H9 (cell line): ENCODE measurements around the gene BASP1. TPM values are rescaled to one million over a fixed set of nuclear protein-coding genes. Genes with fewer than 3 reads are reported as not detected.

Experiments
- DNase-seq: peaks from one replicate; pipeline ENCODE4 v3.0.0-alpha.2; 2017
- H2AFZ ChIP-seq: one replicate; pipeline ENCODE4 v1.6.1; 2013; ENCODE audit warnings: mild to moderate bottlenecking, low read length, control low read depth, moderate library complexity
- H2AK5ac ChIP-seq: 2 replicates; pipeline ENCODE4 v1.6.1; 2013; ENCODE audit warnings: low read length, control low read depth, mixed read lengths; ENCODE audit not compliant: insufficient read length
- H2BK120ac ChIP-seq: one replicate; pipeline ENCODE4 v1.6.1; 2013; ENCODE audit warnings: low read depth, mild to moderate bottlenecking, low read length, control low read depth, inconsistent platforms; ENCODE audit not compliant: poor library complexity, severe bottlenecking
- H2BK12ac ChIP-seq: 2 replicates; pipeline ENCODE4 v1.6.1; 2013; ENCODE audit warnings: low read length, control low read depth, mixed read lengths, low read depth; ENCODE audit not compliant: insufficient read length
- H2BK15ac ChIP-seq: 2 replicates; pipeline ENCODE4 v1.6.1; 2013; ENCODE audit warnings: low read depth, low read length, control low read depth
- H2BK20ac ChIP-seq: one replicate; pipeline ENCODE4 v1.6.1; 2013; ENCODE audit warnings: low read depth, mild to moderate bottlenecking, low read length, control low read depth, inconsistent platforms; ENCODE audit not compliant: poor library complexity, severe bottlenecking
- H2BK5ac ChIP-seq: 2 replicates; pipeline ENCODE4 v1.6.1; 2013; ENCODE audit warnings: low read length, control low read depth, mixed read lengths; ENCODE audit not compliant: insufficient read length
- H3K14ac ChIP-seq: 2 replicates; pipeline ENCODE4 v1.6.1; 2013; ENCODE audit warnings: low read length, control low read depth; ENCODE audit not compliant: insufficient read depth
- H3K18ac ChIP-seq: 2 replicates; pipeline ENCODE4 v1.6.1; 2013; ENCODE audit warnings: low read depth, mild to moderate bottlenecking, mixed read lengths, low read length, control low read depth; ENCODE audit not compliant: insufficient read length
- H3K23ac ChIP-seq: 2 replicates; pipeline ENCODE4 v1.6.1; 2013; ENCODE audit warnings: low read length, control low read depth, mixed read lengths, low read depth; ENCODE audit not compliant: insufficient read length
- H3K23me2 ChIP-seq: 2 replicates; pipeline ENCODE4 v1.6.1; 2013; ENCODE audit warnings: low read depth, mild to moderate bottlenecking, mixed read lengths, low read length, control low read depth; ENCODE audit not compliant: insufficient read length, poor library complexity, severe bottlenecking
- H3K27ac ChIP-seq: 2 replicates; pipeline ENCODE4 v1.5.1; 2013; ENCODE audit warnings: low read length, control low read depth, mixed read lengths, low read depth; ENCODE audit not compliant: insufficient read length
- H3K27me3 ChIP-seq: 2 replicates; pipeline ENCODE4 v1.6.1; 2013; ENCODE audit warnings: low read length, control low read depth, inconsistent platforms; ENCODE audit not compliant: insufficient read depth
- H3K4ac ChIP-seq: 2 replicates; pipeline ENCODE4 v1.6.1; 2013; ENCODE audit warnings: low read depth, mild to moderate bottlenecking, control low read depth, inconsistent platforms, low read length, moderate library complexity
- H3K4me1 ChIP-seq: 2 replicates; pipeline ENCODE4 v1.6.1; 2013; ENCODE audit warnings: low read length, control low read depth, inconsistent platforms; ENCODE audit not compliant: insufficient read depth
- H3K4me2 ChIP-seq: 2 replicates; pipeline ENCODE4 v1.6.1; 2013; ENCODE audit warnings: low read length, control low read depth, mixed read lengths; ENCODE audit not compliant: insufficient read length, insufficient read depth
- H3K56ac ChIP-seq: 2 replicates; pipeline ENCODE4 v1.6.1; 2013; ENCODE audit warnings: low read depth, mild to moderate bottlenecking, mixed read lengths, low read length, control low read depth; ENCODE audit not compliant: insufficient read length
- H3K79me1 ChIP-seq: 2 replicates; pipeline ENCODE4 v1.6.1; 2013; ENCODE audit warnings: low read depth, mild to moderate bottlenecking, moderate library complexity, low read length, control low read depth, inconsistent platforms; ENCODE audit not compliant: insufficient read depth, poor library complexity, severe bottlenecking
- H3K79me2 ChIP-seq: 2 replicates; pipeline ENCODE4 v1.6.1; 2013; ENCODE audit warnings: low read length, control low read depth, inconsistent platforms; ENCODE audit not compliant: insufficient read depth
- H3K9ac ChIP-seq: 2 replicates; pipeline ENCODE4 v1.6.1; 2013; ENCODE audit warnings: low read length, control low read depth, mixed read lengths; ENCODE audit not compliant: insufficient read length; ENCODE audit errors: extremely low read depth
- H3K9me3 ChIP-seq: one replicate; pipeline ENCODE4 v1.6.1; 2013; ENCODE audit warnings: low read depth, low read length, inconsistent platforms; ENCODE audit not compliant: control insufficient read depth
- H3T11ph ChIP-seq: one replicate; pipeline ENCODE4 v1.6.1; 2013; ENCODE audit warnings: mild to moderate bottlenecking, low read length, control low read depth, inconsistent platforms
- H4K20me1 ChIP-seq: one replicate; pipeline ENCODE4 v1.6.1; 2013; ENCODE audit not compliant: control insufficient read depth, insufficient read length, insufficient read depth
- H4K5ac ChIP-seq: 2 replicates; pipeline ENCODE4 v1.6.1; 2013; ENCODE audit warnings: low read depth, mild to moderate bottlenecking, mixed read lengths, low read length, control low read depth; ENCODE audit not compliant: insufficient read length
- H4K8ac ChIP-seq: replicated peaks from 2 replicates; pipeline ENCODE4 v1.6.1; 2013; ENCODE audit warnings: low read length, control low read depth, mixed read lengths, low read depth; ENCODE audit not compliant: insufficient read length
- H4K91ac ChIP-seq: 2 replicates; pipeline ENCODE4 v1.6.1; 2013; ENCODE audit warnings: low read depth, mild to moderate bottlenecking, moderate library complexity, mixed read lengths, low read length, control low read depth; ENCODE audit not compliant: insufficient read length
- H3K27ac Mint-ChIP-seq, 3 experiments: 2 replicates in 2 of 3; 3 replicates in 1 of 3; pipeline ENCODE4 v1.8.0; 2020 to 2021; ENCODE audit warnings: mixed read lengths in 3 of 3, mild to moderate bottlenecking in 1 of 3, moderate library complexity in 1 of 3
- H3K27me3 Mint-ChIP-seq: 2 replicates; pipeline ENCODE4 v1.8.0; 2021; ENCODE audit warnings: low read depth, mild to moderate bottlenecking, moderate library complexity, mixed read lengths
- H3K36me3 Mint-ChIP-seq, 3 experiments: 2 replicates in 2 of 3; 3 replicates in 1 of 3; pipeline ENCODE4 v1.8.0; 2020 to 2021; ENCODE audit warnings: low read depth in 3 of 3, mixed read lengths in 3 of 3; ENCODE audit not compliant: insufficient read depth in 1 of 3
- H3K4me1 Mint-ChIP-seq, 2 experiments: 2 replicates each; pipeline ENCODE4 v1.8.0; 2020; ENCODE audit warnings: mixed read lengths in 2 of 2
- H3K4me3 Mint-ChIP-seq, 2 experiments: 2 replicates in 1 of 2; 3 replicates in 1 of 2; pipeline ENCODE4 v1.8.0; 2020 to 2021; ENCODE audit warnings: mild to moderate bottlenecking in 2 of 2, mixed read lengths in 2 of 2, moderate library complexity in 1 of 2
- H3K9me3 Mint-ChIP-seq, 2 experiments: 2 replicates in 1 of 2; 3 replicates in 1 of 2; pipeline ENCODE4 v1.8.0; 2020; ENCODE audit warnings: mild to moderate bottlenecking in 2 of 2, mixed read lengths in 2 of 2, moderate library complexity in 1 of 2
- CTCF ChIP-seq: fragments of 200-600 bp; sonication (generic); conservative IDR thresholded peaks from 3 replicates; pipeline ENCODE4 v1.8.0; 2021; ENCODE audit warnings: antibody characterized with exemption, mild to moderate bottlenecking
- WGBS: extraction: QIAGEN DNeasy Blood & Tissue Kit; methylation state at CpG from one replicate; pipeline ENCODE4 v1.1.7; 2013; ENCODE audit warnings: missing lambda C conversion rate, low lambda C conversion rate, mixed read lengths; ENCODE audit not compliant: insufficient read length; ENCODE audit errors: extremely low coverage; 5-methylcytosine and 5-hydroxymethylcytosine counted together
- total RNA-seq: library from RNA; stranded (reverse); gene quantifications from 2 replicates; pipeline ENCODE4 v1.2.1, GENCODE V29; 2021

The BASP1 gene
- total RNA-seq, 1 experiment from 2014 or later = 180 TPM

- Histone ChIP-seq H3K9ac (no peak overlapping the region), H4K20me1 (no peaks in the 10 kb centered on the region), H3K79me2 (peaks cover 61% of the 10 kb centered on the region), H3K4ac (no peak overlapping the region), H3K56ac (no peak overlapping the region), H3K4me1 (peaks cover 12% of the 10 kb centered on the region), H3T11ph (no peak overlapping the region), H4K8ac (no peak overlapping the region), H2BK5ac (no peak overlapping the region), H3K27ac (no peak overlapping the region), H3K23me2 (peaks cover 8% of the 10 kb centered on the region), H4K91ac (no peak overlapping the region), H2AFZ (no peak overlapping the region), H3K27me3 (no peaks in the 10 kb centered on the region), H3K79me1 (peaks cover 3% of the 10 kb centered on the region), H2BK20ac (no peak overlapping the region), H3K23ac (no peak overlapping the region), H3K4me2 (peak overlapping the region; percentile 13), H2BK12ac (no peak overlapping the region), H2BK15ac (no peak overlapping the region), H3K9me3 (no peaks in the 10 kb centered on the region), H3K18ac (no peak overlapping the region), H2BK120ac (no peak overlapping the region), H4K5ac (no peak overlapping the region), H2AK5ac (no peak overlapping the region), H3K14ac (no peak overlapping the region)
- Mint-ChIP-seq H3K36me3 (peaks cover 17 to 45% (median 30%) of the 10 kb centered on the region in 3 experiments), H3K9me3 (no peaks in the 10 kb centered on the region), H3K27me3 (no peaks in the 10 kb centered on the region), H3K4me1 (peaks cover 68 to 71% of the 10 kb centered on the region in 2 experiments), H3K4me3 (peak overlapping the region; percentile 21 to 64; a peak in 4 of 5 replicates), H3K27ac (peak overlapping the region; percentile 44 to 95 (median 85))
- DNase-seq = no peak
- WGBS = no CpG with 5 or more reads among the region's 2 CpGs
- no peak for TF ChIP-seq CTCF
These were observed 5.2 kb downstream of the BASP1 start for GRCh38 chr5:17222664-17223063.
